ENCODE results near the gene HACE1. TPM values are rescaled to one million over a fixed set of nuclear protein-coding genes. Genes with fewer than 3 reads are reported as not detected.
"Not testable (repeated sequence)": the region's sequence is repeated elsewhere in the genome, so short reads cannot be mapped to it uniquely, and the experiment has no call there.

Gene HACE1
- polyA plus RNA-seq, 3 donors = 16.5 to 22.3 (median 21.3) TPM

DNA sequence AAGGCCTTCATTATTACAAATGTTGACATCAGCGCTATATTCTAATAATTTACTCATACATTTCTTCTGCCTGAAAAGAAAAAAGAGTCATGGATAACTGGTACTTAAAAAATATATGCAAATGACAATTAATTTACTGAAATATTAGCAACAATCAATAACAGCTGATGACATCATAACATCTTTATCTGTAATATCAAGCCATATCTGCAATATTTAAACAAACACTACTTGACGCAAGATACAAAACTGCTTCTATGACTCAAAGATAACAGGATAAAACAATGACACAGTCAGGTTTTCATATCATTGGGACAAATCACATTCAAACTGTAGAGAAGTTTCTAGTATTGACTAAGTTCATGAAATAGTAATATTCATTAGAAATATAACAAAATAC, 16.5 kb downstream of the HACE1 start:
- no peak for DNase-seq

DNA sequence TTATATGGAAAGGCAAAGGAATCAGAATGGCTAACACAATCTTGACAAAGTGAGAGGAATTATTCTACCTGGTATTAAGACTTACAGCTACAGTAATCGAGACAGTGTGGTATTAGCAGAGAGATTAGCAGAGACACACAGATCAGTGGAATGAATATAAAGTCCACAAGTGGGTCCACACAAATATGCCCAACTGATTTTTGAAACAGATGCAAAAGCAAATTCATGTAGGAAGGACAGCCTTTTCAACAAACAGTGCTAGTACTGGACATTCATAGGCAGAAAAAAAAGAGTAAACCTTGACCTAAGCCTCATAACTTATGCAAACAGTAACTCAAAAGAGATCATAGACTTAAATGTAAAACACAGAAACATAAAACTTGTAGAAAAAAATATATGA, 22.6 kb downstream of the HACE1 start:
- DNase-seq = no peak

GRCh38 chr6:104836479-104837020, 23.2 kb downstream of the HACE1 start:
- DNase-seq = not testable (repeated sequence)

DNA sequence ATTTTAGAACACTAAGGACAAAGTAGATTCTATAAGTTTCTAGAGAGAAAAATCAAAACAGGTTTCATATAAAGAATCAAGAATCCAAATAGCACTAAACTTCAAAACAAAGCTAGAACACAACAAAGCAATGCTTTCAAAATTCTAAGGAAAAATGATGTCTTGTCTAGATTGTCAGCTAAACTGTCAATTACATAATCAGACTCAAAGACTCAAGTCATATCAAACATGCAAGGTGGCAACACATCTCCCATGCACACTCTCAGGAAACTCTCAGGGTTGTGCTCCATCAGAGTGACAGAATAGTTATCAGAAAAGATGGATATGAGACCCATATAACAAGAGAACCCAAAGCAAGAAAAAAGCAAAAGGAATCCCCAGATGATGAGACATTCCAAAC, 23.9 kb downstream of the HACE1 start:
- DNase-seq = no peak

DNA sequence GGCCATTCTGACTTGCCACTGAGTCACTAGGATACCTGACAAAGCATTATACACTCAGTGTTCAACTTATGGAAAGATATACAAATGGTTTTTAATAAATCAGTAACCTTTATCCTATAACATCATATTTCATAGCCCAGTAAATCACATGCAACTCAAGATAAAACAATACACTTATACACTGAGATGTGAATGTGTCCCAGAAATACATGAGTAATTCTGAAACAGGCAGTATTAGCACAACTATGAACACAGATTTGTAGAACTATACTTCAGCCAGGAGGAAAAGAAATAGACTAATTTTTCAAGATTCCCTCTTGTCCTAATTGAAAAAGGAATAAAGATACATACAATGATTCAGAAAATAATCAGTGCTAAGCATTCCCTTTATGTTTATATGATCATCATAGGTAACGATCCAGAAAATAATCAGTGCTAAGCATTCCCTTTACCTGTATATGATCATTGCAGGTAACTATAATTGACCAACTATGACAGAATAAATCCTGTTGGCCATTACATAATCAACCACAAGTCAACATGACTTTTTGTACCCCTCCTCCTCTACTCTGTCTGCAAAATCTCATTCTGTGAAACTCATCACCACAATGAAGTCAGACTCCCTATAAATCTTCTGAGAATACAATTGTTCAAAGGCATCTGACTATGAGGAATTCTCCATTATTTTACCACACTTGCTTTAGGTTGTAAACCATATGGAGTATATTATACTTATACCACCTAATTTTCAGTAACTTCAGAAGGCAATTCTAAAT, 30.3 kb downstream of the HACE1 start:
- DNase-seq = no peak

GRCh38 chr6:104828478-104828877, 31.2 kb downstream of the HACE1 start:
- no peak for DNase-seq

GRCh38 chr6:104820820-104821219, 38.9 kb downstream of the HACE1 start:
- DNase-seq = not testable (repeated sequence)

DNA sequence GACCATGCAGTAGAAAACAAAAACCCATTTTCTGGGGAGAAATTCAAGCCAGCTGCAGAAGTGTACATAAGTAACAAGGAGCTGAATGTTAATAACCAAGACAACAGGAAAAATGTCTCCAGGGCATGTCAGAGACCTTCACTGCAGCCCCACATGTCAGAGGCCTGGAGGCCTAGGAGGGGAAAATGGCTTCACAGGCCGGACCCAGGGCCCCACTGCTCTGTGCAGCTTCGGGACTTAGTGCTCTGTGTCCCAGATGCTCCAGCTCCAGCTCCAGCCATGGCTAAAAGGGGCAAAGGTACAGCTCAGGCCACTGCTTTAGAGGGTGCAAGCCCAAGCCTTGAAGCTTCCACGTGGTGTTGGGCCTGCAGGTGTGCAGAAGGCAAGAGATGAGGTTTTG, 43.6 kb downstream of the HACE1 start:
- no peak for DNase-seq

DNA sequence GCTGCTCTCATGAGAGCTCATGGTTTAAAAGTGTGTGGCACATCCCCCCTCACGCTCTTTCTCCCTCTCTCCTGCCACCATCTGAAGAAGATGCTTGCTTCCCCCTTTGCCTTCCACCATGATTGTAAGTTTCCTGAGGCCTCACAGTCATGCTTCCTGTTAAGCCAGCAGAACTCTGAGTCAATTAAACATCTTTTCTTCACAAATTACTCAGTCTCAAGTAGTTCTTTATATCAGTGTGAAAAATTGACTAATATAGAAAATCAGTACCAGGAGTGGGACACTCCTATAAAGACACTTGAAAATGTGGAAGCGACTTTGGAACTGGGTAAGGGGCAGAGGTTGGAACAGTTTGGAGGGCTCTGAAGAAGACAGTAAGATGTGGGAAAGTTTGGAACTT, 45.0 kb downstream of the HACE1 start:
- DNase-seq = no peak

DNA sequence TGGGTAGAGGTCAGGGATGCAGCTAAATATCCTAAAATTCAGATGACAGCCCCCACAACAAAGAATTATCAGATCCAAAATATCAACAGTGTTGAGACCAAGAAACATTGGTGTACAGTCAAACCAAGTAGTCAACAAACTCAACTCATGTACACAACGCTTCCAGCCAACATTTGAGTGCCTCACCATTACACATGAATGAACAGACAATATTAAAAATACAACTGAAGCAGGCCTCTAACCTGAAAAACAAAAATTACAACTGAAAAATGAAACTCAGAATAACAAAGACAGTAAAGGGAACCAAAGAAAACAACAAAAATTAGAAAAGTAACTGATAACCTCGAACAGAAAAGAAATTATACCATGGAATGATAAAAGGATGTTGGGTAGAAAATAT, 46.2 kb downstream of the HACE1 start:
- no peak for DNase-seq

DNA sequence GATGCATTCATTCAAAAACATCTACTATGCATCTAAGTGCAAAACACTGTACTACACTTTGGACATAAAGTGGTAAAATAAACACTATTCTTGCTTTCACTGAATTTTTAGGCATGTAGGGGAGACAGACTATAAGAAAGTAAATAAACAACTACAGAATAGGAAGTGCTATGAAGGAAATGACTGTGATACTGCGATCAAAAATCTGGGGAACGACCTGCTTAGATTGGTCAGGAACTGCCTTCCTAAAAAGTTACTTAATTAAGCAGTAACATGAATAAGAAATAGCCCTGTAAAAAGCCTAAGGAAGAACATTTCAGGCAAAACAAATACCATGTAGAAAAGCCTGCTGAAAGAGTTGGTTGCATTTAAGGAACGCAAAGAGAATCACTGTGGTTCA, 50.6 kb downstream of the HACE1 start:
- DNase-seq = no peak

- DNase-seq = not testable (repeated sequence)
Observed at GRCh38 chr6:104805335-104805734, 54.4 kb downstream of the HACE1 start.

- no peak for DNase-seq
Observed at GRCh38 chr6:104799134-104799657, 60.5 kb downstream of the HACE1 start.

- DNase-seq = no peak
Observed at GRCh38 chr6:104796031-104796785, 63.5 kb downstream of the HACE1 start.

- DNase-seq = no peak
Observed at GRCh38 chr6:104795363-104795762, 64.4 kb downstream of the HACE1 start.

GRCh38 chr6:104789770-104790190, 69.9 kb downstream of the HACE1 start:
- DNase-seq = no peak

GRCh38 chr6:104788400-104788799, 71.3 kb downstream of the HACE1 start:
- DNase-seq = no peak

DNA sequence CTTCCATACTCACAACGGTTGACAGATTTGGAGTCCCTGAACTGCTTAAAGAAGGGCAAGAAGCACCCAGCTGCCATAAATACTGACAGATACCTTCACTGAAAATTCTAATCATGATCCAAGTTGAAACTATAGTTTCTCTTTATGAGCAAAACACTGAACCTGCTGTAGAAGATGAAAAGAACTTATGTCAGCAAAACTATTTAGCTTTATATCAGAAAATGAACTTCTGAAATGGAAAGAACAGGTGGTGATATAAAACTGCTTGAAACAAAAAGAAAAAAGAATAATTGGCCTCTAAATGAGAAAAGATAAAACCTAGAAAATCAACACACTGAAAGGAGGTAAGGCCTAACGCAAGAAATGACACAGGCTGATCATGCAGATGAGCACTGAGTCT, 72.4 kb downstream of the HACE1 start:
- no peak for DNase-seq

- DNase-seq = no peak
Observed at GRCh38 chr6:104784884-104785283, 74.8 kb downstream of the HACE1 start.

DNA sequence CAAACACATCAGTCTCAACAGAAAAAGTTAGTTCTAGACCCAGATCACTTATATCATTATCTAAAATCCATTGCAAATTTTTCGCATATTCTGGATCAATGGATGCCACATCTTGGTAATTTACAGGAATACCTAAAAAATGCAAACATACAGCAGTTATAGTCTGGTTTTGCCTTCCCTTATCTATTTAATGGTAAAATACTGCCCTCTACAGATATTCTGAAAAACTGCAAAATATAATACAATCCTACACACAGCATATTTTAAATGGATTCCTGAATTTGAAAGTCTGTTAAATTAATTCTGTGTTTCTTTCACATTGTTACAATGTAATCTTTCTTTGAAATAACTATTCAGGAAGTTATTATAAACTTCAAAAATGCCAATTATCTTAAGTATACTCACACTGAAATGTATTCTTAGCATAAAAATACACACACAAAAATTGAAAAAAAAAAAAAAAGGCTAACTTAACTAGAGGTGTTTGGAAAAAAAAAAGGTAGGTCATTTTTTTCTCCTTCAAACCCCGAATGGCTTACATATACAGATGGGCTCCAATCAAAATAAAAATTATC, 88.4 kb downstream of the HACE1 start:
- no peak for DNase-seq

- DNase-seq = no peak
Observed at GRCh38 chr6:104768906-104769305, 90.8 kb downstream of the HACE1 start.

DNA sequence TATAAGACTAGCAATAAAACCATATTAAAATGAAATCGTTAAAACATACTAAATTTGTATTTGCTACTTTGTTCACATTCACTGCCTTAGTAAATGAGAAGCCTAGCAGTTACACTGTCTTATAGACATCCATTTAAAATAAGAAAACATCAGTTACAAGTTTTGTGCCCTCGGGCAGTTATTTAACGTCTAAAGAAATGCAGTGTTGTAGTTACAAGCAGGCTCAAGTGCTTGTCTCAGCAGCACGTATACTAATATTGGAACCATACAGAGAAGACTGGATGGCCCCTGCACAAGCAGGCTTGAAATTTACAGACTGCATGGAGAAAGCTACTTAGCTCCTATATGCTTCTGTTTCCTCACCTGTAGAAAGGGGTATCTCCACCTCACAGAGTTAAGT, 93.1 kb downstream of the HACE1 start:
- no peak for DNase-seq
